Transverse colon (tissue), 4 donors: ENCODE results near the gene POLR2A. TPM values are rescaled to one million over a fixed set of nuclear protein-coding genes. Genes with fewer than 3 reads are reported as not detected.

ENCODE experiments used
- DNase-seq: peaks from one replicate; pipeline ENCODE4 v3.0.0-alpha.2; 2019
- H3K27ac ChIP-seq, 4 donors: fragments of 200-600 bp; sonication (generic); 2 replicates each; pipeline ENCODE4 v1.5.1; 2016 to 2018; ENCODE audit warnings: inconsistent platforms in 4 of 4
- H3K27me3 ChIP-seq: fragments of 200-600 bp; sonication (generic); 2 replicates; pipeline ENCODE4 v1.5.1; 2017; ENCODE audit warnings: inconsistent platforms
- H3K36me3 ChIP-seq, 4 donors: fragments of 200-600 bp; sonication (generic); 2 replicates each; pipeline ENCODE4 v1.5.1; 2017 to 2019; ENCODE audit warnings: inconsistent platforms in 4 of 4
- H3K4me1 ChIP-seq, 4 donors: fragments of 200-600 bp; sonication (generic); 2 replicates each; pipeline ENCODE4 v1.5.1; 2017 to 2020; ENCODE audit warnings: inconsistent platforms in 4 of 4
- H3K4me3 ChIP-seq, 4 donors: fragments of 200-600 bp; sonication (generic); 1 replicate in 1 of 4; 2 replicates in 3 of 4; pipeline versions ENCODE4 v1.5.1 to v1.6.1; 2017 to 2019; ENCODE audit warnings: inconsistent platforms in 4 of 4
- H3K9me3 ChIP-seq, 2 donors: fragments of 200-600 bp; sonication (generic); 2 replicates each; pipeline ENCODE4 v1.5.1; 2017 to 2019; ENCODE audit warnings: inconsistent platforms in 2 of 2
- EP300 ChIP-seq: sonication (generic); formaldehyde crosslinking; IDR thresholded peaks from one replicate; pipeline ENCODE4 v1.6.1; 2017; ENCODE audit warnings: antibody characterized with exemption, low read depth
- POLR2A ChIP-seq: fragments of 450-650 bp; IDR thresholded peaks from one replicate; pipeline ENCODE4 v1.6.1; 2016; ENCODE audit warnings: antibody characterized with exemption, mild to moderate bottlenecking, moderate library complexity
- POLR2AphosphoS5 ChIP-seq, 3 donors: sonication (generic); formaldehyde crosslinking; IDR thresholded peaks; one replicate each; pipeline ENCODE4 v1.6.1; 2016; ENCODE audit warnings: antibody characterized with exemption in 3 of 3
- whole genome bisulfite sequencing, 2 donors: methylation state at CpG; one replicate each; pipeline ENCODE4 v1.1.5; 2018; ENCODE audit warnings: low coverage in 1 of 2; 5-methylcytosine and 5-hydroxymethylcytosine counted together
- in situ Hi-C, 4 donors: fragments of 200-750 bp; cut with MboI; loops; one replicate each; pipeline versions ENCODE4 v1.15.0 to v1.15.1; 2017; ENCODE audit warnings: low sequenced_read_pairs in 3 of 4, low pct_ligation_motif_present in 1 of 4, low pct_unique_long_range_greater_than_20kb in 1 of 4
- intact Hi-C: fragments of 100-400 bp; cut with DNase I; formaldehyde crosslinking; loops from one replicate; pipeline ENCODE4 v1.15.1; 2023; ENCODE audit warnings: low total_unique reads
- total RNA-seq, 4 donors: library from RNA; depleted of rRNA; stranded (reverse); fragments of >200 nt; gene quantifications; one replicate each; pipeline ENCODE4 v1.1.0, GENCODE V29; 2016
- TF ChIP-seq, protein P1 (sequence below), 5 experiments: fragments of 200-600 bp in 3 of 5; fragments of 450-650 bp in 2 of 5; sonication (generic) in 3 of 5; IDR thresholded peaks; 1 replicate in 2 of 5; 2 replicates in 3 of 5; pipeline ENCODE4 v1.5.1; 2016 to 2017; ENCODE audit warnings: antibody characterized with exemption in 5 of 5, inconsistent platforms in 3 of 5, mild to moderate bottlenecking in 2 of 5, moderate library complexity in 1 of 5

Gene POLR2A
- total RNA-seq, 4 donors from 2014 or later, result 91.3 to 321 (median 127) TPM

DNA sequence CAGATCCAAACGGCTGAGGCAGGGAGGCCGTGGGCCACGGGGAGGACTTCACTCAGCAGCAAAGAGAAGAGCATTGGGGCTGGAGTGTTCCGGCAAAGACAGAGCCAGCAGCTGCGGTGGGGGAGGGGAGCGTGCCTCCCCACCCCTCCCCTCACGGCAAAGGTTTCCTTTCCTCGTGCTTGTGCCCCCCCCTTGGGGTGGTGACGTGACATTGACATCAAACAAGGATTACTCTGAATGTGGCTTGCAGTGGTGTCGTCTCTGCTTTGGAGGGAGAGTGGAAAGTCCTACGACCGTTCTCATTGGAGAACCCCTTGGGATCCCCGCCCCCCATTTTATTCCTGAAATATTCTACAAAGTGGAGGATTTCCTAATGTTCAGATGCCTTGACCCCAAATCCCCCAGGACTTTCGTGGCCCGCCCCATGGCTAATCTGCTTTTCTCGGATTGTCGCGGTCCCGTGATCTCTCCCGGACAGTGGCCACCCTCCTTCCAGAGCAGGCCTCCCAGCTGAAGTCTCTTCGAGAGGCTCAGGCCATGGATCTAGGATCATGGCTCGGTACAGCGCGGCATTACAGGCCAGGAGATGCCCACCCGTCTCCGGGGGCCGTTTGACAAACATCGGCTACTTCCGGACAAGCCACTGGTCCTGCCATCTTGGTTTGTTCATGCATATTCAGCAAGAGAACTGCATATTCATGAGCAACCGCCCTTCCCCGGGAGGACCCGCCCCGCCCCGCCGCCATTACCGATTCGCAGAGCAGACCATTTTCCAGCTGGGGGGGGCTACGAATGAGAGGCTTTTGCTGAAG lies 705 bp upstream of the POLR2A start:
- Histone ChIP-seq H3K4me3 (peak overlapping the region; percentile 61 to 78 (median 67)), H3K27ac (peak overlapping the region; percentile 97 to 99 (median 98)), H3K36me3 (no peaks in the 10 kb centered on the region), H3K27me3 (no peaks in the 10 kb centered on the region), H3K4me1 (peaks cover 25 to 50% (median 36%) of the 10 kb centered on the region in 4 donors), H3K9me3 (no peaks in the 10 kb centered on the region)
- TF ChIP-seq POLR2A (no peak), EP300 (peak; percentile 60), POLR2AphosphoS5 (IDR thresholded peaks at IDR 0.05) (peak; percentile 70 to 77 (median 71))
- TF ChIP-seq, protein P1, sequence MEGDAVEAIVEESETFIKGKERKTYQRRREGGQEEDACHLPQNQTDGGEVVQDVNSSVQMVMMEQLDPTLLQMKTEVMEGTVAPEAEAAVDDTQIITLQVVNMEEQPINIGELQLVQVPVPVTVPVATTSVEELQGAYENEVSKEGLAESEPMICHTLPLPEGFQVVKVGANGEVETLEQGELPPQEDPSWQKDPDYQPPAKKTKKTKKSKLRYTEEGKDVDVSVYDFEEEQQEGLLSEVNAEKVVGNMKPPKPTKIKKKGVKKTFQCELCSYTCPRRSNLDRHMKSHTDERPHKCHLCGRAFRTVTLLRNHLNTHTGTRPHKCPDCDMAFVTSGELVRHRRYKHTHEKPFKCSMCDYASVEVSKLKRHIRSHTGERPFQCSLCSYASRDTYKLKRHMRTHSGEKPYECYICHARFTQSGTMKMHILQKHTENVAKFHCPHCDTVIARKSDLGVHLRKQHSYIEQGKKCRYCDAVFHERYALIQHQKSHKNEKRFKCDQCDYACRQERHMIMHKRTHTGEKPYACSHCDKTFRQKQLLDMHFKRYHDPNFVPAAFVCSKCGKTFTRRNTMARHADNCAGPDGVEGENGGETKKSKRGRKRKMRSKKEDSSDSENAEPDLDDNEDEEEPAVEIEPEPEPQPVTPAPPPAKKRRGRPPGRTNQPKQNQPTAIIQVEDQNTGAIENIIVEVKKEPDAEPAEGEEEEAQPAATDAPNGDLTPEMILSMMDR (IDR thresholded peaks at IDR 0.05), result no peak
- peak; percentile 93 for DNase-seq
- WGBS, 2 donors, result 0 to 1% methylated on average over 5 to 38 of the region's 38 CpGs
- in situ Hi-C loops, result no loop called here
- intact Hi-C loops, result loop anchor here (2.0 kb wide), 1 partner anchor 45 kb away; the partner anchor contains the start of gene FGF11

DNA sequence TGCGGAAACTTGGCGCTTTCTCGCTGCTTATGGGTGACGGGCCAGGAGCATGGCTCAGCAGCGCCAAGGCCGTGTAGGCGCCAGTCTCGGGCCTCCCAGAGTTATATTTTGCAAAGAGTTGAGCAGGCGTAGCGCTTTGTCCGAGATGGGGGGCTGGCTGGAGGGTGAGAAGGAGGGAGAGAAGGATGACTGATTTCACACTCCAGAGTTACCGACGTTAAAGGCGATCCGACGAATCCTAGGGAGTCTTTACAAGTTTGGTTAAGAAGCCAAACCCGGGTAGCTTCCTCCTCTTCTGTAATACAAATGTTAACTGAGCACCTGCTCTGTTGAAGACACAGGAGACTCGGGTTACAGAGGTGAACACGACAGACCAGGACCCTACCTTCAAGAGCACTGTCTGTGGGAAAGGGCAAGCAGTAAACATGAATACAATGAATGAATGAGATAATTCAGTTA lies 782 bp downstream of the POLR2A start:
- H3K9me3 ChIP-seq, result no peaks in the 10 kb centered on the region
- no peak for DNase-seq
- no peaks in the 10 kb centered on the region for H3K36me3 ChIP-seq
- peaks cover 25 to 63% (median 40%) of the 10 kb centered on the region in 4 donors for H3K4me1 ChIP-seq
- in situ Hi-C loops (no loop called here), intact Hi-C loops (loop anchor here (2.0 kb wide), 1 partner anchor 46 kb away; the partner anchor contains the start of gene FGF11)
- no peak for TF ChIP-seq POLR2AphosphoS5 (IDR thresholded peaks at IDR 0.05)
- TF ChIP-seq, protein P1 (IDR thresholded peaks at IDR 0.05), result no peak
- no peak for TF ChIP-seq POLR2A
- TF ChIP-seq EP300, result no peak
- H3K27me3 ChIP-seq, result no peaks in the 10 kb centered on the region
- H3K4me3 ChIP-seq, result peak overlapping the region; percentile 40 to 78 (median 64)
- H3K27ac ChIP-seq, result peak overlapping the region; percentile 97 to 99 (median 98)
- WGBS, 2 donors, result 0 to 4% methylated on average over 5 to 19 of the region's 19 CpGs

DNA sequence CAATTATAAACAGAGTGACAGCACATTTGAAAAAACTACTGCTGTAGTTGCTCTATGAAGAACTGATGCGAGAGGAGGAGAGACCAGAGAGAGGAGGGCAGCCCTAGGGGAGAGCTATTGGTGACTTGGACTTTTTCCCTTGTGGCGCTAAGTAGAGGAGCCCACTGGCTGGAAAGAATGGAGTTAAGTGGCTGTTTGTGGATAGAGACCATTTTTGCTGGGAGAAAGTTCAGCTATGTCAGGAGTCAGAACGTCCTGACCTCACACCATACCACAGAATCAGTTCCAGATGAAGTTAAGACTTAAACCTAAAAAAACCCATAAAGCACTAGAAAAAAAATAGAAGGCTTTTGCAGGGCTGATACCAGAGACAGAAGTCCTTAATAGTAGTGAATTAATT lies 2.0 kb downstream of the POLR2A start:
- Histone ChIP-seq H3K9me3 (no peaks in the 10 kb centered on the region), H3K4me1 (peaks cover 21 to 72% (median 43%) of the 10 kb centered on the region in 4 donors), H3K36me3 (no peaks in the 10 kb centered on the region), H3K4me3 (peak overlapping the region in 2 of 4 donors; percentile 61 to 68), H3K27ac (peak overlapping the region; percentile 97 to 99 (median 98)), H3K27me3 (no peaks in the 10 kb centered on the region)
- no peak for DNase-seq
- in situ Hi-C loops (no loop called here), intact Hi-C loops (no loop called here)
- TF ChIP-seq EP300 (no peak), POLR2A (no peak), POLR2AphosphoS5 (IDR thresholded peaks at IDR 0.05) (no peak)
- TF ChIP-seq, protein P1 (IDR thresholded peaks at IDR 0.05), result no peak
- 25 to 75% methylated on average over 2 to 3 of the region's 3 CpGs for WGBS, 2 donors

DNA sequence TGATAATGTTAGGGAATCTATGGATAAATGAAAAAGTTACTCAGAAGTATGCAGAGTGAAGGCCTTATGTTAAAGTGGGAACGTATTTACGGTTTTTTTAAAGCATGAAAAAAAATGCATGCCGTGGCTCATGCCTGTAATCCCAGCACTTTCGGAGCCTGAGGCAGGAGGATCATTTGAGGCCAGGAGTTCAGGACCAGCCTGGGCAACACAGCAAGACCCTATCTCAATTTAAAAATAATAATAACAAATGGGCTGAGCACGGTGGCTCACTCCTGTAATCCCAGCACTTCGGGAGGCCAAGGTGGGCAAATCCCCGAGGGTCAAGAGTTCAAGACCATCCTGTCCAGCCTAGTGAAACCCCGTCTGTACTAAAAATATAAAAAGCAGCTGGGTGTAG lies 6.0 kb downstream of the POLR2A start:
- WGBS, 2 donors, result 70 to 85% methylated on average over 4 to 8 of the region's 8 CpGs
- H3K36me3 ChIP-seq, result no peaks in the 10 kb centered on the region
- in situ Hi-C loops, result no loop called here
- intact Hi-C loops, result no loop called here
- no peaks in the 10 kb centered on the region for H3K27me3 ChIP-seq
- no peak for DNase-seq
- TF ChIP-seq, protein P1 (IDR thresholded peaks at IDR 0.05), result no peak
- no peak for TF ChIP-seq POLR2AphosphoS5 (IDR thresholded peaks at IDR 0.05)
- no peak for TF ChIP-seq EP300
- TF ChIP-seq POLR2A, result no peak
- peaks cover 21 to 82% (median 49%) of the 10 kb centered on the region in 4 donors for H3K4me1 ChIP-seq
- no peak overlapping the region for H3K4me3 ChIP-seq
- H3K27ac ChIP-seq, result no peak overlapping the region
- H3K9me3 ChIP-seq, result no peaks in the 10 kb centered on the region
